GM21423 (cell line): ENCODE measurements around the gene KRTAP10-3.
"Not testable (repeated sequence)": the region's sequence is repeated elsewhere in the genome, so short reads cannot be mapped to it uniquely, and the experiment has no call there.

Experiments used
- ATAC-seq: cut with Tn5 transposase; IDR thresholded peaks from one replicate; pipeline ENCODE4 v1.9.1; 2021; ENCODE audit warnings: mild to moderate bottlenecking, moderate library complexity; ENCODE audit not compliant: unreplicated experiment

Gene KRTAP10-3

GRCh38 chr21:44550285-44550684 is 8.3 kb downstream of the KRTAP10-3 start:
- not testable (repeated sequence) for ATAC-seq

GRCh38 chr21:44549525-44550211 is 8.9 kb downstream of the KRTAP10-3 start:
- ATAC-seq, result no peak

- ATAC-seq, result no peak
Observed at GRCh38 chr21:44548922-44549321, 9.7 kb downstream of the KRTAP10-3 start.

- ATAC-seq, result no peak
Observed at GRCh38 chr21:44548381-44548780, 10.2 kb downstream of the KRTAP10-3 start.

GRCh38 chr21:44547656-44548331 is 10.8 kb downstream of the KRTAP10-3 start:
- no peak for ATAC-seq

GRCh38 chr21:44544566-44544965 is 14.0 kb downstream of the KRTAP10-3 start:
- ATAC-seq, result no peak

- ATAC-seq, result no peak
Observed at GRCh38 chr21:44542716-44543115, 15.9 kb downstream of the KRTAP10-3 start.

- no peak for ATAC-seq
Observed at GRCh38 chr21:44540741-44541288, 17.8 kb downstream of the KRTAP10-3 start.

- no peak for ATAC-seq
Observed at GRCh38 chr21:44539991-44540666, 18.5 kb downstream of the KRTAP10-3 start, which contains the start of gene KRTAP10-1. Gene KRTAP10-1 (minus strand): TSS chr21:44540195. CDS start chr21:44540150, 45 bp downstream.

- no peak for ATAC-seq
Observed at GRCh38 chr21:44539046-44539445, 19.5 kb downstream of the KRTAP10-3 start.

GRCh38 chr21:44537930-44538911 is 20.4 kb downstream of the KRTAP10-3 start:
- no peak for ATAC-seq

- no peak for ATAC-seq
Observed at GRCh38 chr21:44535963-44536362, 22.6 kb downstream of the KRTAP10-3 start.

- ATAC-seq, result no peak
Observed at GRCh38 chr21:44534688-44535087, 23.9 kb downstream of the KRTAP10-3 start.

GRCh38 chr21:44533891-44534627 is 24.5 kb downstream of the KRTAP10-3 start:
- ATAC-seq, result no peak

- no peak for ATAC-seq
Observed at GRCh38 chr21:44533121-44533890, 25.3 kb downstream of the KRTAP10-3 start.

- no peak for ATAC-seq
Observed at GRCh38 chr21:44532712-44533111, 25.9 kb downstream of the KRTAP10-3 start.

GRCh38 chr21:44531606-44532564 is 26.7 kb downstream of the KRTAP10-3 start:
- ATAC-seq, result no peak
